H1 (cell line): ENCODE measurements around the gene CLGN. TPM values are rescaled to one million over a fixed set of nuclear protein-coding genes. Genes with fewer than 3 reads are reported as not detected.

ENCODE experiments used
- CHD7 ChIP-seq: fragments of 300-600 bp; sonication (generic); IDR thresholded peaks from 2 replicates; pipeline ENCODE4 v1.7.1; 2012; ENCODE audit warnings: low read length, moderate library complexity, mild to moderate bottlenecking, inconsistent platforms; ENCODE audit not compliant: insufficient replicate concordance
- E2F6 ChIP-seq: IDR thresholded peaks from 2 replicates; pipeline ENCODE4 v1.6.1; 2012; ENCODE audit warnings: inconsistent platforms
- GABPA ChIP-seq: IDR thresholded peaks from 2 replicates; pipeline ENCODE4 v1.6.1; 2011; ENCODE audit warnings: mild to moderate bottlenecking, low read length, moderate library complexity, borderline replicate concordance; ENCODE audit not compliant: insufficient read depth
- JUND ChIP-seq: IDR thresholded peaks from 2 replicates; pipeline ENCODE4 v1.6.1; 2011; ENCODE audit warnings: mild to moderate bottlenecking, improper control_type of control experiment, low read length
- NRF1 ChIP-seq: IDR thresholded peaks from 2 replicates; pipeline ENCODE4 v1.6.1; 2011; ENCODE audit warnings: mild to moderate bottlenecking, low read depth, low read length, improper control_type of control experiment
- PHF8 ChIP-seq: fragments of 200-600 bp; sonication (generic); conservative IDR thresholded peaks from 2 replicates; pipeline ENCODE4 v1.7.1; 2012; ENCODE audit warnings: low read depth, mild to moderate bottlenecking, inconsistent platforms, low read length, moderate library complexity
- RXRA ChIP-seq: IDR thresholded peaks from 2 replicates; pipeline ENCODE4 v1.6.1; 2011; ENCODE audit warnings: low read depth, mild to moderate bottlenecking, low read length, moderate library complexity; ENCODE audit not compliant: insufficient read depth
- SAP30 ChIP-seq: fragments of 300-600 bp; sonication (generic); IDR thresholded peaks from 2 replicates; pipeline ENCODE4 v1.7.1; 2012; ENCODE audit warnings: low read length, moderate library complexity, mild to moderate bottlenecking, inconsistent platforms; ENCODE audit not compliant: insufficient read depth, insufficient replicate concordance
- SIN3A ChIP-seq, 2 experiments: IDR thresholded peaks in 1 of 2; conservative IDR thresholded peaks in 1 of 2; 2 replicates each; pipeline ENCODE4 v1.6.1; 2011 to 2012; ENCODE audit warnings: low read length in 2 of 2, improper control_type of control experiment in 1 of 2, low read depth in 1 of 2, mild to moderate bottlenecking in 1 of 2
- SIX5 ChIP-seq: IDR thresholded peaks from 2 replicates; pipeline ENCODE4 v1.6.1; 2011; ENCODE audit warnings: mild to moderate bottlenecking, low read depth, low read length
- TBP ChIP-seq: IDR thresholded peaks from 2 replicates; pipeline ENCODE4 v1.6.1; 2011; ENCODE audit warnings: low read depth, low read length, improper control_type of control experiment
- polyA plus RNA-seq, 7 experiments: library from polyadenylated mRNA; depleted of rRNA in 3 of 7; stranded (reverse) in 5 of 7; unstranded in 2 of 7; fragments of >200 nt in 5 of 7; fragments of 200-250 nt in 2 of 7; gene quantifications; 1 replicate in 5 of 7; 2 replicates in 1 of 7; 4 replicates in 1 of 7; pipeline versions ENCODE4 v1.2.1 to v1.2.3, GENCODE V29; 2011 to 2013; ENCODE audit warnings: missing spikeins in 2 of 7, mixed read lengths in 2 of 7
- total RNA-seq: library from RNA; stranded (reverse); fragmentation: NEBNext Ultra II Directional; extraction: Animal tissue kit (Norgen Biotek cat#: 25700); gene quantifications from 2 replicates; pipeline ENCODE4 v1.2.1, GENCODE V29; 2021

The CLGN gene
- total and polyA plus RNA-seq, 2 of the 8 experiments (the other 6 are each of a cell fraction or from before 2014, with no cell fraction given): 1.7 to 3.1 TPM

- no peak for TF ChIP-seq CHD7
- no peak for TF ChIP-seq SIX5
- TF ChIP-seq SAP30: no peak
- no peak for TF ChIP-seq TBP
- TF ChIP-seq PHF8: no peak
- TF ChIP-seq RXRA: no peak
- TF ChIP-seq GABPA: no peak
- TF ChIP-seq E2F6: no peak
- TF ChIP-seq JUND: no peak
- no peak for TF ChIP-seq SIN3A (conservative IDR thresholded peaks at IDR 0.05 in 1 of 2, IDR thresholded peaks at IDR 0.05 in 1 of 2; ENCODE audit: low read depth in 1 of 2, low read length in 2 of 2)
- TF ChIP-seq NRF1: no peak
Observed at GRCh38 chr4:140466146-140466545, 38.7 kb upstream of the CLGN start (continued).
